Uterus (tissue), 4 donors: ENCODE results near the gene HAUS5. TPM values are rescaled to one million over a fixed set of nuclear protein-coding genes. Genes with fewer than 3 reads are reported as not detected.

ENCODE experiments used
- DNase-seq, 2 donors: peaks; one replicate each; pipeline ENCODE4 v3.0.0-alpha.2; 2019 to 2020
- H3K27ac ChIP-seq, 2 donors: fragments of 200-600 bp; sonication (generic); 1 replicate in 1 of 2; 2 replicates in 1 of 2; pipeline ENCODE4 v1.5.1; 2016 to 2018
- H3K27me3 ChIP-seq, 2 donors: fragments of 200-600 bp; sonication (generic); one replicate each; pipeline ENCODE4 v1.5.1; 2018 to 2019; ENCODE audit warnings: control low read depth in 1 of 2
- H3K36me3 ChIP-seq, 2 donors: fragments of 200-600 bp; sonication (generic); one replicate each; pipeline ENCODE4 v1.5.1; 2019; ENCODE audit warnings: control low read depth in 1 of 2
- H3K4me1 ChIP-seq, 2 donors: fragments of 200-600 bp; sonication (generic); one replicate each; pipeline ENCODE4 v1.5.1; 2018 to 2019; ENCODE audit warnings: control low read depth in 1 of 2
- H3K4me3 ChIP-seq, 2 donors: fragments of 200-600 bp; sonication (generic); 1 replicate in 1 of 2; 2 replicates in 1 of 2; pipeline ENCODE4 v1.5.1; 2018 to 2019; ENCODE audit warnings: mild to moderate bottlenecking in 1 of 2
- H3K9me3 ChIP-seq, 2 donors: fragments of 200-600 bp; sonication (generic); one replicate each; pipeline ENCODE4 v1.5.1; 2019; ENCODE audit warnings: control low read depth in 1 of 2
- CTCF ChIP-seq, 4 experiments: fragments of 200-600 bp in 2 of 4; fragments of 450-650 bp in 2 of 4; sonication (generic) in 2 of 4; IDR thresholded peaks; one replicate each; pipeline ENCODE4 v1.5.1; 2016 to 2019; ENCODE audit warnings: antibody characterized with exemption in 4 of 4, mild to moderate bottlenecking in 2 of 4, moderate library complexity in 1 of 4
- POLR2A ChIP-seq, 2 donors: fragments of 450-650 bp; IDR thresholded peaks; one replicate each; pipeline ENCODE4 v1.6.1; 2016; ENCODE audit warnings: antibody characterized with exemption in 2 of 2, mild to moderate bottlenecking in 1 of 2, moderate library complexity in 1 of 2
- intact Hi-C: fragments of 100-400 bp; cut with DNase I; formaldehyde crosslinking; loops from one replicate; pipeline ENCODE4 v1.15.1; 2023; ENCODE audit warnings: low total_unique reads
- total RNA-seq, 4 donors: library from RNA; depleted of rRNA in 3 of 4; stranded (reverse); fragments of >200 nt in 3 of 4; gene quantifications; one replicate each; pipeline versions ENCODE4 v1.1.0 to v1.2.4, GENCODE V29; 2014 to 2023
- donor health status: DM: yes; HTN: yes; CAD: no.

The HAUS5 gene
- total RNA-seq, 4 donors from 2014 or later: 6.1 to 37.9 (median 17.7) TPM

DNA sequence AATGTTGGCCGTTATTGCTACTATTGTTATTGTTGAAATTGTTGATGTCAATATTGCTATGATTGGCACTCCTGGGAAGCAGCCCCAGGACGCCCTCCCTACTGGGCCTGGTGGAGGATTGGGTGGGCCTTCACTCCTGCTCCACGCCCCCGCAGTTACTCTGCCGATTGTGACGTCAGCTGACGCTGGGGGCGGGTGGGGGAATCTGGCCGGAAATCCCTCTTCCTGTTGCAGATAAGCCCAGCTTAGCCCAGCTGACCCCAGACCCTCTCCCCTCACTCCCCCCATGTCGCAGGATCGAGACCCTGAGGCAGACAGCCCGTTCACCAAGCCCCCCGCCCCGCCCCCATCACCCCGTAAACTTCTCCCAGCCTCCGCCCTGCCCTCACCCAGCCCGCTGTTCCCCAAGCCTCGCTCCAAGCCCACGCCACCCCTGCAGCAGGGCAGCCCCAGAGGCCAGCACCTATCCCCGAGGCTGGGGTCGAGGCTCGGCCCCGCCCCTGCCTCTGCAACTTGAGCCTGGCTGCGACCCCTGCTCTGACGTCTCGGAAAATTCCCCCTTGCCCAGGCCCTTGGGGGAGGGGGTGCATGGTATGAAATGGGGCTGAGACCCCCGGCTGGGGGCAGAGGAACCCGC, 29.1 kb downstream of the HAUS5 start, which contains the start of gene ETV2:
Gene ETV2, plus strand, starts transcription at position 231 of the 637 bp plus-strand sequence. CDS start 716 bp downstream, outside the sequence.
- no peaks in the 10 kb centered on the region for H3K27me3 ChIP-seq
- H3K27ac ChIP-seq: no peak within 1 kb of the TSS
- no peaks in the 10 kb centered on the region for H3K9me3 ChIP-seq
- peak in 1 of 2 donors; percentile 40 for DNase-seq
- no peak within 1 kb of the TSS for H3K4me3 ChIP-seq
- no peaks in the 10 kb centered on the region for H3K4me1 ChIP-seq
- TF ChIP-seq POLR2A (IDR thresholded peaks at IDR 0.05): no peak
- intact Hi-C loops: no loop called here
- H3K36me3 ChIP-seq: no peaks in the 10 kb centered on the region

DNA sequence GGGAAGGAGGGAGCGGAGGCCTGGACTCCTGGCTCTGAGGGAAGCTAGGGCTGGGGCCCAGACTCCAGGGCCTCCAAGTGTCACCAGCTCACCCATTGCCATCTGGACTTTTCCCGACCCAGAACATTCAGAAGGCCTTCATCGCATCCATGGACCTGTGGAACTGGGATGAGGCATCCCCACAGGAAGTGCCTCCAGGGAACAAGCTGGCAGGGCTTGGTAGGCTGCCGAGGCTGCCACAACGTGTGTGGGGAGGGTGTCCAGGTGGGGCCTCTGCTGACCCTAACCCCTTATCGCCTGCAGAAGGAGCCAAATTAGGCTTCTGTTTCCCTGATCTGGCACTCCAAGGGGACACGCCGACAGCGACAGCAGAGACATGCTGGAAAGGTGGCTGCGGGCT, 29.8 kb downstream of the HAUS5 start:
- no peaks in the 10 kb centered on the region for H3K27me3 ChIP-seq
- no peak overlapping the region for H3K27ac ChIP-seq
- TF ChIP-seq POLR2A (IDR thresholded peaks at IDR 0.05) (no peak), CTCF (IDR thresholded peaks at IDR 0.05) (no peak)
- H3K36me3 ChIP-seq: no peaks in the 10 kb centered on the region
- H3K4me1 ChIP-seq: no peaks in the 10 kb centered on the region
- intact Hi-C loops: no loop called here
- DNase-seq: no peak
- no peaks in the 10 kb centered on the region for H3K9me3 ChIP-seq
- no peak overlapping the region for H3K4me3 ChIP-seq

- DNase-seq: peak; percentile 37 to 43
- Histone ChIP-seq H3K27ac (peak overlapping the region; percentile 85 to 91), H3K9me3 (no peaks in the 10 kb centered on the region), H3K27me3 (no peaks in the 10 kb centered on the region), H3K4me1 (no peaks in the 10 kb centered on the region), H3K4me3 (peak overlapping the region; percentile 49 to 51), H3K36me3 (no peaks in the 10 kb centered on the region)
- TF ChIP-seq CTCF (IDR thresholded peaks at IDR 0.05) (no peak), POLR2A (IDR thresholded peaks at IDR 0.05) (no peak)
- intact Hi-C loops: no loop called here
Observed at GRCh38 chr19:35642798-35643254, 30.3 kb downstream of the HAUS5 start.

DNA sequence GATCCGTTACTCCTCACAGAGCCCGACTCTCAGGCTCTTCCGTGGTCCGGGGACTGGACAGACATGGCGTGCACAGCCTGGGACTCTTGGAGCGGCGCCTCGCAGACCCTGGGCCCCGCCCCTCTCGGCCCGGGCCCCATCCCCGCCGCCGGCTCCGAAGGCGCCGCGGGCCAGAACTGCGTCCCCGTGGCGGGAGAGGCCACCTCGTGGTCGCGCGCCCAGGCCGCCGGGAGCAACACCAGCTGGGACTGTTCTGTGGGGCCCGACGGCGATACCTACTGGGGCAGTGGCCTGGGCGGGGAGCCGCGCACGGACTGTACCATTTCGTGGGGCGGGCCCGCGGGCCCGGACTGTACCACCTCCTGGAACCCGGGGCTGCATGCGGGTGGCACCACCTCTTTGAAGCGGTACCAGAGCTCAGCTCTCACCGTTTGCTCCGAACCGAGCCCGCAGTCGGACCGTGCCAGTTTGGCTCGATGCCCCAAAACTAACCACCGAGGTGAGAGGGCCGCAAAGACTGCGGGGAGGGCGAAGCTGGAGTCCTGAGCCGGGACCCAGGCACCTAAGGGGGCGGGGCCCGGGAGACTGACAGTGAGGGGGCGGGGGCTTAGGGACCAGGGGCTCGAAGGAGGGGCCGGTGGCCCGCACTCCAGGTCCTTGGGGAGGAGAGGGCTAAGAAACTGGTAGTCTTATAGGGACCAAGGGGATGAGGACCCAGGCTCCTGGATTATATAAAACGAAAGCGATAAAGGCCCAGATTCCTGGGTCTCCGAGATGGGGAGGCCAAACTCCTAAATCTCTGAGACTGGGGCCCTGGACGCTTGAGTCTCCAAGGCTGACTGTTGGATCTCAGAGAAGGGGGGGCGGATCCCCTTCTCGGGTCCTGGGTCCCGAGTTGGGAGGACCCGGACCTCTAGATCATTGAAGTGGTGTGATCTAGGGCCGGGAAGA, 31.0 kb downstream of the HAUS5 start:
- no peaks in the 10 kb centered on the region for H3K9me3 ChIP-seq
- no peaks in the 10 kb centered on the region for H3K27me3 ChIP-seq
- H3K4me3 ChIP-seq: peak overlapping the region; percentile 49 to 51
- peak; percentile 83 to 84 for DNase-seq
- TF ChIP-seq POLR2A (IDR thresholded peaks at IDR 0.05) (peak in 1 of 2 donors; percentile 65), CTCF (IDR thresholded peaks at IDR 0.05) (no peak)
- peak overlapping the region; percentile 85 to 91 for H3K27ac ChIP-seq
- H3K36me3 ChIP-seq: no peaks in the 10 kb centered on the region
- H3K4me1 ChIP-seq: no peaks in the 10 kb centered on the region
- intact Hi-C loops: no loop called here

- intact Hi-C loops: no loop called here
- peak overlapping the region; percentile 49 to 51 for H3K4me3 ChIP-seq
- DNase-seq: peak; percentile 95 to 96
- H3K9me3 ChIP-seq: no peaks in the 10 kb centered on the region
- H3K27ac ChIP-seq: peak overlapping the region; percentile 85 to 91
- TF ChIP-seq CTCF (IDR thresholded peaks at IDR 0.05): no peak
- peak in 1 of 2 donors; percentile 67 for TF ChIP-seq POLR2A (IDR thresholded peaks at IDR 0.05)
- no peaks in the 10 kb centered on the region for H3K36me3 ChIP-seq
- H3K4me1 ChIP-seq: peaks cover 0 to 3% of the 10 kb centered on the region in 2 donors
- no peaks in the 10 kb centered on the region for H3K27me3 ChIP-seq
Observed at GRCh38 chr19:35644206-35644986, 31.9 kb downstream of the HAUS5 start.
